C4-2B (cell line): ENCODE results near the gene TTLL6.
A peak's percentile ranks its signal among the peaks of the same experiment; 100 is the strongest.

Experiments used
- CTCF ChIP-seq: fragments of 450-650 bp; conservative IDR thresholded peaks from 2 replicates; pipeline ENCODE4 v1.5.1; 2017; ENCODE audit warnings: mild to moderate bottlenecking
- ZFX ChIP-seq: fragments of 450-650 bp; IDR thresholded peaks from 2 replicates; pipeline ENCODE4 v1.6.1; 2017

GRCh38 chr17:48814504-48814903 is 2.5 kb downstream of the TTLL6 start:
- TF ChIP-seq CTCF (peak; percentile 92), ZFX (no peak)
